HG03103 (cell line): ENCODE data around the gene GUCY2D.
"Not testable (repeated sequence)": the region's sequence is repeated elsewhere in the genome, so short reads cannot be mapped to it uniquely, and the experiment has no call there.

Experiments used
- ATAC-seq: cut with Tn5 transposase; IDR thresholded peaks from one replicate; pipeline ENCODE4 v1.9.1; 2021; ENCODE audit warnings: low read depth; ENCODE audit not compliant: unreplicated experiment

The GUCY2D gene

GRCh38 chr17:8015236-8015956, 13.0 kb downstream of the GUCY2D start:
- no peak for ATAC-seq

- no peak for ATAC-seq
Observed at GRCh38 chr17:8015957-8016631, 13.7 kb downstream of the GUCY2D start.

DNA sequence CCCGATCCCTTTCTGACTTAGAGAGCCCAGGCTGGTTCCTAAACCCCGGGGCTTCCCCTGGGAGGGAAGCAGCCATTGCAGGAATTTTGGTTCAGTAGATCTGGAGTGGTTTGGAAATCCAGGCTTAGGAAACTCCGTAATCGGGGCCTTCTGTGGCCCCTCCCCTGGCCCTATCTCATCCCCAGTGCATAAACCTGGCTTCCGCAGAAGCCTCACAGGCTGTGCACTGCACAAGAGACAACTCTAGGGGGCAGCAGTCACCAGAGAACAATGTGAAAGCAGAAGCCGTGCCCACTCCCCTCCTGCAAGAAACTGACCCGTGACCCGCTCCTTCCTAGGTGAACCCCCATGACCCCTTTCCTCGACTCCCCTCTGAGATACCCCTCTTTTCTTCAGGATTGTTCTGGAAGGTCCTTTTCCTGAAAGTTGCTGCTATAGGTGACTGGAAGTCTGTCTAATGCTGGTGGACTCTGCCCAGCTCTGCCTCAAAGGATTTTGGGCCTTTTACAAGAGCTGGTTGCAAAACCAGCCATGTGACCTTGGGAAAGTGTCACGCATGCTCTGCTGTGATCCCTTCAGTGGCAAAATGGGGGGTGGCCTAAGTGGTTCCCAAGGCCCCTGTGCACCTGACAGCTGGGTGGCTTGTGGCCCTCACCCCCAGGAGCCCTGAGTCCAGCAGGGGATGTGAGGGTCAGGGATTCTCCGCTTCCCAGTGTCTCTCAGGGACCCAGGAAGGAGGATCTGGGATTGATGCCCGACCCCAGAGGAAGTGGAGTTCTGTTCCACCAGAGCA, 14.4 kb downstream of the GUCY2D start:
- ATAC-seq, result no peak

- no peak for ATAC-seq
Observed at GRCh38 chr17:8018436-8018835, 16.0 kb downstream of the GUCY2D start.

DNA sequence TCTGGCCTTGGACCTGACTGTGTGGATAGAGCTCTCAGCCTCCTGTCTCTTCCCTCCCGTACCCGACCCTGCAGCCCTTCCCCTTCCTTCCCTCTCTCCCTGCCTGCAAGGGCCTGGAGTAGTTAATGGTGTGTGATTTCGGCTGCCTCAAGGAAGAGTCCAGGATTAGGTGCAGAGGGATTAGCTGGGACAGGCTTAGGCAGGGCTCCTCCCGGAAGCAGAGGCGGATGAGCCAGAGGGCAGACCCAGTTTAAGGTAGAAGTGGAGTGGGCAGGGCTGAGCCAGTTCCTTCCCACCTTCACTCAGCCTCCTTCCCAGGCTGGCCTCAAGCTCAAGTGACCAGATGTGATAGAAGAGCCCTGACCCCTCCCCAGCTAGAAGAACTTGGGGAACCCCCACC, 16.8 kb downstream of the GUCY2D start:
- ATAC-seq, result no peak

DNA sequence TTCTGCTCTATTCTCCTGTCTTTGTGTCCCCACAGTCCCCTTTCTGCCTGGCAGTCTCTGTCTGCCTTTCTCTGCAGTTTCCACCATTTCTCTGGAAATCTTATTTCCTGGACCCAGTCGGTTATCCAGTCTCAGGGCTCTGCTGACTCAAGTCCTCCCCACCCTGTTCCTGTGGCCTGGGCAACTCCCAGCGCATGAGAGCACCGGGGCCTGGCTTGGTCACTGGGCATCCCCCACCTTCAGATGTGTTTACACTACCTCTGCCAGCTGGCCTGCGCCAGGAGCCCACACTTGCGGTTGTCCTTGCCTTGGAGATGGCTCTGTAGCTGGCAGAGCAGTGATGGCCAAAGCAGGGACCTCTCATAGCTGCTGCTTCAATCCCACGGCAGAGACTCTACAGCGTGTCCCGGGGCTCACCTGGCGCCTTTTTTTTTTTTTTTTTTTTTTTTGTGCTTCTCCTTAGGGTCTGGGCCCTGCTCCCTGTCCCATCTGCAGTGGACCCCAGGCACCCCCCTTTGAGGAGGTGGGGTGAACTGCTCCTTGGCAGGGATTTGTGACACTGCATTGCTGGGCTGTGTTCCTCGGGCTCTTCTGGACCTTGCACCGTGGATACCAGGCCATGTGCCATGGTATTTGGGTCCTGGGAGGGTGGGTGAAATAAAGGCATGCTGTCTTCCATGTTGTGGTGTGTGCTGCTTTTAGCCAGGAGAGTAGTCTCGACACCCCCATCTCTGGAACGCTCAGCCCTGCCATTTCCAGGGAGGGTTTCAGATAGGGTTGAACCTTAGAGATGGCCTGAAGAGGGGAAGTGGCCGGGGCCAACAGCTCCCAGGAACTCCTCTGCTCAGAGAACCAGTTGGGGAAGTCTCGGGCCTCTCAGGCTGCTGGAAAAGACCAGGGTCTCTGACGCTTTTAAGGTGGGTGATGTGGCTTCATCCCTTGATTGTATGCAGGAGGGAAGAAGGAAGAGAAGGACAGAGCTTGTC, 17.5 kb downstream of the GUCY2D start:
- no peak for ATAC-seq

GRCh38 chr17:8020776-8021564, 18.6 kb downstream of the GUCY2D start:
- ATAC-seq, result no peak

GRCh38 chr17:8021565-8022359, 19.3 kb downstream of the GUCY2D start:
- no peak for ATAC-seq

DNA sequence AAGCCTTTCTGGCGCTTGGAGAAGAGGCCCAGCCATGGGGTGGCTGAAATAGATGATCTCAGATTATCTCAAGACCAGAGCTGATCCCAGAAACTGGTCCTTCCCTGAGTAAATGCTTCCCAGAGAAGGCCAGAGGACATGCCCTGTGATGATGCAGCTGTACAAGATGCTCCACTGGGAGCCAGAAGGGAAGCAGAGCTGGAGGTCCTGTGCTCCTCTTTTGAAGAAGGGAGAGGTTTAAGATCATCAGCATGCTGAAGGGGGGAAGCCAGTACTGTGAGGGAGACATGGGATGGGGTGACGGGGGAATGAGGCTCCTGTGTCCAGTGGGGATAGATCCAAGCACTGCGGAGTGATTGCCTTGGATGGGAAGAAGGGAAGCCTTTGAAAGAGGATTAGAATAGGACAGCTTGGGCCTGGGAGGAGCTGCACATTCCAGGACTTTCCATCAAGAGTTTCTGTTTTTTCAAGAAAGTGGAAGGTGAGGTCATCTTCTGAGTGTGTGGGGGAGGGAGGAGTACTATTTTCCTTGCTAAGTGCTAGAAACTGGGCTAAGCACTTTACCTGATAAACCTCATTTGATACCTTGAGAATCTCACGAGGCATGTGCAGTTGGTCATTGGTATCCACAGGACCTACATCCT, 20.1 kb downstream of the GUCY2D start:
- ATAC-seq, result no peak

DNA sequence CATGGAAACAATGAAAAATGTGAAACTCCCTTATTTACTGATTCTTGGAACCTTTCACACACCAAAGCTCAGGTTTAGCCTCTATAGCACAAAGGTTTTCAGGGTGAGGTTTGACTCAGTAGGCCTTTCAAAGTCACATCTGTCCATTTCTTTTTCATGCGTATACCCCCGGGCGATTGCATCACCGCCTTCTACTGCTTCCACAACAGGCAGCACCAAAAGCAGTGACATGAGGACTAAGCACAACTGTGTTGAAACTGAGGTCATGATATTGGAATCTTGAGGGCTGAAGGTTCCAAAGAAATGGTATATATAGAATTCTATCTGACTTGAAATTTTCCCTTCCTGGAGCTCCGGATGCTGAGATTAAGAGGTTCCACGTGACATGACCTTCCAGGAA, 21.7 kb downstream of the GUCY2D start:
- ATAC-seq, result not testable (repeated sequence)

GRCh38 chr17:8025176-8025911, 22.9 kb downstream of the GUCY2D start:
- no peak for ATAC-seq

DNA sequence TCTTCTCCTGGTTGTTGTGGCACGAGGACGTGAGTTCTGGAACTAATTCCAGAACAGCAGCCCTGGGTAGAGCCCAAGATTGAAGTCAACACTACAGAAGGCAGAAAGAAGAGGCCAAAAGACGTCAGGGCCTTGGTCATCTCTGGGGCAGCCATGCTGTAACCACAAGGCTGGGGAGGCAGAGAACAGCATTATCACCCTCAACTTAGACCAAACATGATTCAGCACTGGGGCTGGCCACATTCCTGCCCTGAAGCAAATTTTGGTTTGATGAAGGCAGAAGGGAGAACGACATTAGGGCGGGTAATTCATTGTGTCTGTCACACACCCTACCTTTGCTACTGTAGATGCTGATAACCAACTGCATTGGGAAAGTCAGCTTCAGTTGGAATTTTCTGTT, 26.7 kb downstream of the GUCY2D start:
- ATAC-seq, result no peak

DNA sequence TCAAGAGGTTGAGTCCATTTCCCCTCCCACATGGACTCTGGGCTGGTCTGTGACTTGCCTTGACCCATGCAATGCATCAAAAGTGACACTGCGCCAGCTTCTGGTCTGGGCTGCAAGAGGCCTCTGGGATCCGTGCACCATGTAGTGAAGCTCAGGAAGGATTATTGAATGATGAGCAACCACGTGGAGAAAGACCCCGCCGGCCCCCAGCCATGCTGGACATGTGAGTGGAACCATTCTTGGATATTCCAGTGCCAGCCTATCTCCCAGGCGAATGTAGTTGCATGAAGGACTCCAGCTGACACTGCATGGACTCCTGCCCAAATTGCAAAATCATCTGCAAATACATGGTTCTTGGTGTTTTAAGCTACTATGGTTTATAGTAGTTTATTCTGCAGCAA, 28.8 kb downstream of the GUCY2D start:
- no peak for ATAC-seq

- no peak for ATAC-seq
Observed at GRCh38 chr17:8031950-8032349, 29.5 kb downstream of the GUCY2D start.

GRCh38 chr17:8032442-8032841, 30.0 kb downstream of the GUCY2D start:
- ATAC-seq, result no peak

GRCh38 chr17:8038954-8039610, 36.7 kb downstream of the GUCY2D start, which contains the start of gene ALOX15B:
TSS of gene ALOX15B (plus strand) at chr17:8039059. CDS start at chr17:8039156, 97 bp downstream.
- no peak for ATAC-seq

DNA sequence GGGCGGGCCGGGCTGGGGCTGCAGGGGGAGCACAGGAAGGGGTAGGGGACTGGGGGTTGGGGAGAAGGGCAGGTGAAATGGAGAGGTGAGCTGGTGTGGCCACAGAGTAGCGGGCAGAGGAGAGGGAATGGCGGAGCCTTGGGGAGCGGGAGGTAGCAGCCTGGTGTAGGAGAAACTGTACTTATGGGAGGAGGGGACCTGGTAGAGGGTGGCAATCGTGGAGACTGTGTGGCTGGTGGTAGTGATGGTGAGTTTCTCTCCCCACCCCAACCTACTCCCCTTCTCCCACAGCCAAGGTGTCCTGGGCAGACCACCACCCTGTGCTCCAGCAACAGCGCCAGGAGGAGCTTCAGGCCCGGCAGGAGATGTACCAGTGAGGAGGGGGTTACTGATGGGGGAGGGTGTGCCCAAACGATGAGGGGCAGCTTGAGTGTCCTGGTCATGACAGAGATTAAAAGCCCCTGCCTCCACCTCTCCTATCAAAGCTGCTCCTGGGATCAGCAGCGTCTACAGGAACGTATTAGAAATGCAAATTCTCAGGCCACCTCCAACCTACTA, 37.3 kb downstream of the GUCY2D start:
- ATAC-seq, result no peak
